ENCODE measurements around the gene SHOC1.

SHOC1 gene

DNA sequence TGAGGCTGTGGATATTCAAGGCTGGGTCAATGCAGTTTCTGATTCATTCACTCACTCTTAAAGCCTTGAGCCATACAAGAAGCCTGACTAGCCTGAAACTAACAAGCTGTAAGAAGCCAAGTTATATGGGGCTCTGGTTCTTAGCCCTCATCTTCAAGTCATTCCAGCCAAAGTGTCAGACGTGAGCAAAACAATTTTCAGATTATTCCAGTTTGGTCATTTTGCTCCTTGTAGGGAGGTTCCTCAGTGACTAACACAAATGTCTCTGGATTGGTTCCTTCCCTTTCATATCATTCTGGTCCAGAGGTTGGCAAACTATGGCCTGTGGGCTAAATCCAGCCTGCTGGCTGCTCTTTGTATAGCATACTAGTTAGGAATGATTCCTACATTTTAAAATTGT lies 12.5 kb upstream of the SHOC1 start:
- ChIA-PET CTCF (interaction anchor here (1.2 kb wide), 1 partner anchor 26 kb away, joined by 3 read pairs; no protein-coding TSS in a partner anchor), POLR2A (no interaction called here)
- DNase-seq (ENCODE audit: extremely low spot score) = no peak
- TF ChIP-seq CTCF (IDR thresholded peaks at IDR 0.05; ENCODE audit: control extremely low read depth, extremely low read depth, low read depth, missing control alignments) = no peak

- POLR2A ChIA-PET = no interaction called here
- no peak for DNase-seq (ENCODE audit: extremely low spot score)
- CTCF ChIA-PET = interaction anchor here (1.1 to 2.2 kb wide), 6 partner anchors 9 to 268 kb away, joined by 3 to 7 read pairs (median 4); no protein-coding TSS in a partner anchor
- no peak for TF ChIP-seq CTCF (IDR thresholded peaks at IDR 0.05; ENCODE audit: control extremely low read depth, extremely low read depth, low read depth, missing control alignments)
These were observed 11.5 kb upstream of the SHOC1 start for GRCh38 chr9:111806259-111806658.

GRCh38 chr9:111805830-111806241 lies 11.1 kb upstream of the SHOC1 start:
- no peak for DNase-seq (ENCODE audit: extremely low spot score)
- ChIA-PET CTCF (interaction anchor here (1.1 to 2.2 kb wide), 6 partner anchors 9 to 268 kb away, joined by 3 to 7 read pairs (median 4); no protein-coding TSS in a partner anchor), POLR2A (no interaction called here)
- no peak for TF ChIP-seq CTCF (IDR thresholded peaks at IDR 0.05; ENCODE audit: control extremely low read depth, extremely low read depth, low read depth, missing control alignments)

DNA sequence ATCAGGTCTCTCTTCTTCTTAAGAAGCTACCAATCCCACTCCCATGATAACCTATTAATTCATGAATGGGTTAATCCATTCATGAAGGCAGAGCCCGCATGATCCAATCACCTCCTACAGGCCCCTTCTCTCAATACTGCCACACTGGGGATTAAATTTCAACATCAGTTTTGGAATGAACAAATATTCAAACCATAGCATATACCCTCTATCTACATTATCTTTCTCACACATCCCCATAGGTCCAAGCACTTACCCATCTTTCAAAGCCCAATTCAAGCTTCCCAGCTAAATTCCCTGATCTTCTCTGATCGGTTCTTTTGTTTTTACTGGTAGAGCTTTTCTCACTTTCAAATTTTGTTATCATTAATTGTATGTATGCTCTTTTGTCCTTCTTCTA lies 10.5 kb upstream of the SHOC1 start:
- ChIA-PET POLR2A (no interaction called here), CTCF (interaction anchor here (0.7 to 2.2 kb wide), 8 partner anchors 8 to 269 kb away, joined by 3 to 7 read pairs (median 4); no protein-coding TSS in a partner anchor)
- TF ChIP-seq CTCF (IDR thresholded peaks at IDR 0.05; ENCODE audit: control extremely low read depth, extremely low read depth, low read depth, missing control alignments) = no peak
- no peak for DNase-seq (ENCODE audit: extremely low spot score)

- TF ChIP-seq CTCF (IDR thresholded peaks at IDR 0.05; ENCODE audit: control extremely low read depth, extremely low read depth, low read depth, missing control alignments) = no peak
- ChIA-PET CTCF (interaction anchor here (0.7 to 2.2 kb wide), 4 partner anchors 11 to 23 kb away, joined by 3 to 7 read pairs (median 4); no protein-coding TSS in a partner anchor), POLR2A (no interaction called here)
- no peak for DNase-seq (ENCODE audit: extremely low spot score)
These were observed 9.9 kb upstream of the SHOC1 start for GRCh38 chr9:111804636-111805035.

DNA sequence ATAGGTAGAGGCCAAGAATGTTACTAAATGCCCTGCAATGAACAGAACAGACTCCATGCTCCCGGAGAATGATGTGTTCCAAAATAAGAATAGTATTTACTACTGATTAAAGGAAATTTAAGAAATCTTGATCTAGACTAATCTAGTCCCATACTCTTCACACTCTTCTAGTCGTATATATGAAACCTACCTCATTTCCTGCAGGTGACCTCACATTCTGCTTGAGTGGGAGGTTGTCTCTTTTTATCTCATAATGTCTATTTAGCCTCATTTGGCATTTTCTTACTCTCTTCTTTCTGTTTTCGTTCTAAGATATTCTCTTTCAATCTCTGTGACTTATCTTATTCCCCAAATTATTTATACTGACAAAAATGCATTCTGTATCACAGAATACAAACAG lies 9.2 kb upstream of the SHOC1 start:
- ChIA-PET POLR2A (no interaction called here), CTCF (interaction anchor here (1.1 kb wide), 1 partner anchor 22 kb away, joined by 3 read pairs; no protein-coding TSS in a partner anchor)
- peak; percentile 45 for DNase-seq (ENCODE audit: extremely low spot score)
- TF ChIP-seq CTCF (IDR thresholded peaks at IDR 0.05; ENCODE audit: control extremely low read depth, extremely low read depth, low read depth, missing control alignments) = no peak
